HG02870 (cell line): ENCODE results near the gene DBNL.

Experiments
- ATAC-seq: cut with Tn5 transposase; IDR thresholded peaks from one replicate; pipeline ENCODE4 v1.9.1; 2021; ENCODE audit warnings: mild to moderate bottlenecking, moderate library complexity; ENCODE audit not compliant: unreplicated experiment

DBNL gene

DNA sequence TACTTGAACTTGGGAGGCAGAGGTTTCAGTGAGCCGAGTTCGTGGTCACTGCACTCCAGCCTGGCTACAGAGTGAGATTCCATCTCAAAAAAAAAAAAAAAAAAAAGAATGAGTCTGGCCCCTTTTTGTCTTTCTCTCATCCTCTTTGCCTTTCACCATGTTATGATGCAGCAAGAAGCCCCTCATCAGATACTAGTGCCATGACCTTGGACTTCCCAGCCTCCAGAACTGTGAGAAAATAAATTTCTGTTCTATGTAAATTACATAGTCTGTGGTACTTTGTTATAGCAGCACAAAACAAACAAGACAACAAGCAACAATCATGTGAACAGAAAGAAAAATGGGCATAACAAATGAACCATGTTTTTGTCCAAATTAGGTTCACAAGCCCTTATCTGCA lies 2.3 kb upstream of the DBNL start:
- no peak for ATAC-seq

- ATAC-seq, result no peak
Observed at GRCh38 chr7:44043902-44044301, 600 bp upstream of the DBNL start.

DNA sequence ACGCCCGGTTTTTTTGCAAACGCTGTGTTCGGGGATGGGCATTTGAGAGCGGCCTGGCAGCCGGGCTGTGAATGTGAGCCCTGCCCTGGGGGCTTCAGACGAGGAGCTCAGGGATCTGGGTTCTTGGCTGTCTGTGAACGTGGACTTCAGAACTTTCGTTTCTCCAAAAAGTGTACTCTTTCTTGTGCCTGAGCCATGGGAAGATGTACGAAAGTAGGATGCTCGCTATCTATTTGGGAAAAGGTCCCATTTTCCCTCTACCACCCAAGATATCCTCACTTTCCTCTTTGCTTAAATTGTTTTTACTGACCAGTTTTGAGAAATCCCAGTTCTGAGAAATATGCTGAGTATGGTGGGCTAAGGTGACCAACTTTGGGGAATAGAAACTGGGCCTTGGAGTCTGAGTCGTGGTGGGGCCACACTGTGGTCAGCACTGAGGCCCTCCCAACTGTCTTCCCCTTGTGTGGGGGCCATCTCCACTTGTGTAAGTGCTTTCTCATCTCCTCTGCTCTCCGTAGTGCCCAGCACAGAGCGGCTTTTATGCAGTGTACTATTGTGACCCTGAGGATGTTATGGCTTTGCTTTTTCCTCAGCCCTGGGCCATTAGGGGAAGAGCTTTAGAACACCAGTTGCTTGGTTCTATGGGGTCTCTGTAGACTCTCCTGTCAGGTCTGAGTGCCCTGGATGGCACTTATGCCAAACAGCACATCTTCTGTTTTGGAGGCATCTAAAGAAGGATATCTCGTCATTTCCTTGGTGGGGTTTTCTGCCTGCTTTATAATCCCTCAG lies 918 bp downstream of the DBNL start:
- no peak for ATAC-seq

GRCh38 chr7:44046321-44047061 lies 2.0 kb downstream of the DBNL start:
- ATAC-seq, result peak; percentile 36

DNA sequence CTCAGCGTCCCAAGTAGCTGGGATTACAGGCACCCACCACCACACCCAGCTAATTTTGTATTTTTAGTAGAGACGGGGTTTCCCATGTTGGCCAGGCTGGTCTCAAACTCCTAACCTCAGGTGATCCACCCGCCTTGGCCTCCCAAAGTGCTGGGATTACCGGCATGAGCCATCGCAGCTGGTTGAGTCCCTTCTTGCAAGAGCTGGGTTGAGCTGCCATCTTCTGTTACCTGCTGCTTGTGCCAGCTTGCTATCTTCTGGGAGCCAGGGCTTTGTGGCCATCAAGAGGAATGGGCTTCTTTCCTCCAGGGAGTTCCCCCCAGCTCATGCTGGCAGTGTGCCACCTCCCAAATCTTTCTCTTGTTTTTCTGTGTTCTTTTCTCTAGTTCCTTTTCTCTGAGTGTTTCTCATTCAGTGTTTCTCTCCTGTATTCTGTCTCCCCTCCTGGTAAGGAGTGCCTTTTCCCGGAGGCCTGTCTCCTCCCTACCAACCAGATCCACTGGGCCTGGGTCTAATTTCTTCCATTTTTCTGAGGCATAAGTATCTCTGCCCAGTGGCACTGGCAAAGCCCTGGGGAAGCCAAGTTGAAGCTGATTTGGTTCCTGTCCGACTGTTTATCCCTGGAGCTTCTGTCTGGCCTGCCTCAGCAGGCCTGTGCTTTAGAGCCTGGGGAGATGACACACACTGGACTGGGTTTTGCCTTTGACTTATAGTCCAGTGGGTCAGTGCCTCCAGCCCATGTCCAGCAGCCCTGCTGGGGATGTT lies 3.7 kb downstream of the DBNL start:
- ATAC-seq, result no peak

- ATAC-seq, result no peak
Observed at GRCh38 chr7:44050121-44050914, 5.8 kb downstream of the DBNL start.

DNA sequence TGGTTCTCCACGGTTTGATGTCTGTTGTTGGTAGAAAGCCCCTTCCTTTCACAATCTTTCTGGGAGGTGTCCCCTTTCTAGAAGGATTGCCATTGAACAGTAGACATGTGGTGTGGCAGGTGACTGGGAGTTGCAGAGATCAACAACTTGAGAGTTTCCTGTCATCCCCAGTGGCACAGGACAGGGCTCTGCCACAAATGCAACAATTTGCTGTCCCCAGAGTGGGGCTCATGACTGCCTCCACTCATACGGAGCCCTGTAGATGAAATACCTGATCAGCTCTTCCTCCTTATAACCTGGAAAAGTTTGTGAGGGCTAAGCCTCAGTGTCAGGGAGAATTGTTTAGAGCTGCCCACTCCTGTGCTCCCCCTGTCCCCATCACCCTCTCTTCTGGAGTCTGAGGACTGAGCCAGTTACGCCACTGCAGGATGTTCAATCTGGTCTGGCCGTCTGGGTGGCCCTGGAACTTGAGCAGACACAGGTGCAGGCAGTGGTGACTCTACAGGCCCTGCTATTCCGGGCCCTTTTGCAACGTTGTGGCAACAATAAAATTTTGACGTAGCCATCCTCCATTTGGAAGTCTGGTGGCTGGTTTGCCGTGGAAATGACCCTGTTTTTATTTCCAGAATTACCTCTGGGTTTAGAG lies 6.5 kb downstream of the DBNL start:
- no peak for ATAC-seq

DNA sequence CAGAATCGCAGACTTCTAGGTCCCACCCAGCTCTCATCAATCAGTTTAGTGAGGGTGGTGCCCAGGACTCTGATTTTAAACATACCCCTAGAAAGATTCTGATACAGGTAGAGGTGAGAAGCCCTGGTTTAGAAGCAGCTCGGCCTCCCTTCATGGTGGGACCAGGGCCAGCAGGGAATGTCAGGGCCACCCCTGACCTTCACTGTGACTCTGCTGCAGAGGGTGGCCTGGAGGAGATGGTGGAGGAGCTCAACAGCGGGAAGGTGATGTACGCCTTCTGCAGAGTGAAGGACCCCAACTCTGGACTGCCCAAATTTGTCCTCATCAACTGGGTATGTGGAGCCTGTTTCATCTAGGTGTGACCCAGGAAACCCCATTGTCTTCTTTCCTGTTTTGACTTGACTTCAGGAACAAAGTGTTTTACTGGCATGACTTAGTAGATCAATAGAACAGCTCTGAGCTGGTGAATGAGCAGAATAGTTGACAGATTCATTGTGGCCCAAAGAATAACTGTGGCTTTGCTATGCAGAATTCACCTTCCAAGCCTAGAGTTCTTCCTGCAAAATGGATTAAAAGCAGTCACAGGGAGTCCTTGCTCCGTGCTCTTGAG lies 7.2 kb downstream of the DBNL start:
- ATAC-seq, result no peak

DNA sequence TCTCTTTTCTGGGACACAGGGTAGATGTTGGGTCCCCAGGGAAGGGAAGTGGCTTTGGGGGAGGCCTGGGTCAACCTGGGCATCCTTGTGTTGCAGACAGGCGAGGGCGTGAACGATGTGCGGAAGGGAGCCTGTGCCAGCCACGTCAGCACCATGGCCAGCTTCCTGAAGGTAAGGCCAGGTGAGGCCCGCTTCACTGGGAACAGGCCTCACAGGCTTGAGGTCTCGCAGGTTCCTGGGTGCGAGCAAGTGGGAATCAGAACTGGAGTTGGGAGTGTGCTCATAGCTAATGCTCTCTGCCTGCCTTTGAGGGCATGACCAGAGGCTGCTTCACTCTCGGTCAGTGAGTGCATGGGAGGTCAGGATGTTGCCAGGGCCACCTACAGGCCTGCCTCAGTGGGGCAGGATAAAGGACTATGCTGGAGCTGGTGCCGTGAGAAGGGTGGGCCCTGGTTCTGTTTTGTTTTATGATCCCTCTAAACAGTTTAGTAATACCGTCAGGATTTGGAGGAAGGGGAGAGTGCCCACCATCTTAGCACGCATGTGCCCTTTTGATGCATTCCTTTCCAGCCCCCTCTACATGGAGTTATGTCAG lies 8.4 kb downstream of the DBNL start:
- ATAC-seq, result no peak

DNA sequence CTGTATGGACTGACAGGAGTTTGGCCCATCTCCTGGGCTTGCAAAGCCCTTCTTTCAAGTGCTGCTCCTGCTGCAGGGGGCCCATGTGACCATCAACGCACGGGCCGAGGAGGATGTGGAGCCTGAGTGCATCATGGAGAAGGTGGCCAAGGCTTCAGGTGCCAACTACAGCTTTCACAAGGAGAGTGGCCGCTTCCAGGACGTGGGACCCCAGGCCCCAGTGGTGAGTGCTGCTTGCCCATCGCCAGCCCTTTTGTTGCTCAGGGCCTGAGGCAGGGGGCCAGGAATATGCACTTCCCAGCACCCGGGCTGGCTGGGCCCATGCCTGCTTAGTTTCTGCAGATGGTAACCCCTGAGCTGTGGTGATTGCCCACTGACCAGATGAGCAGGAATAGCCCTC lies 12.2 kb downstream of the DBNL start:
- no peak for ATAC-seq

- ATAC-seq, result no peak
Observed at GRCh38 chr7:44057181-44057848, 12.8 kb downstream of the DBNL start.

- no peak for ATAC-seq
Observed at GRCh38 chr7:44057849-44058758, 13.6 kb downstream of the DBNL start.

- peak; percentile 10 for ATAC-seq
Observed at GRCh38 chr7:44058759-44059218, 14.3 kb downstream of the DBNL start.

- ATAC-seq, result peak; percentile 45
Observed at GRCh38 chr7:44059219-44060090, 15.0 kb downstream of the DBNL start.

DNA sequence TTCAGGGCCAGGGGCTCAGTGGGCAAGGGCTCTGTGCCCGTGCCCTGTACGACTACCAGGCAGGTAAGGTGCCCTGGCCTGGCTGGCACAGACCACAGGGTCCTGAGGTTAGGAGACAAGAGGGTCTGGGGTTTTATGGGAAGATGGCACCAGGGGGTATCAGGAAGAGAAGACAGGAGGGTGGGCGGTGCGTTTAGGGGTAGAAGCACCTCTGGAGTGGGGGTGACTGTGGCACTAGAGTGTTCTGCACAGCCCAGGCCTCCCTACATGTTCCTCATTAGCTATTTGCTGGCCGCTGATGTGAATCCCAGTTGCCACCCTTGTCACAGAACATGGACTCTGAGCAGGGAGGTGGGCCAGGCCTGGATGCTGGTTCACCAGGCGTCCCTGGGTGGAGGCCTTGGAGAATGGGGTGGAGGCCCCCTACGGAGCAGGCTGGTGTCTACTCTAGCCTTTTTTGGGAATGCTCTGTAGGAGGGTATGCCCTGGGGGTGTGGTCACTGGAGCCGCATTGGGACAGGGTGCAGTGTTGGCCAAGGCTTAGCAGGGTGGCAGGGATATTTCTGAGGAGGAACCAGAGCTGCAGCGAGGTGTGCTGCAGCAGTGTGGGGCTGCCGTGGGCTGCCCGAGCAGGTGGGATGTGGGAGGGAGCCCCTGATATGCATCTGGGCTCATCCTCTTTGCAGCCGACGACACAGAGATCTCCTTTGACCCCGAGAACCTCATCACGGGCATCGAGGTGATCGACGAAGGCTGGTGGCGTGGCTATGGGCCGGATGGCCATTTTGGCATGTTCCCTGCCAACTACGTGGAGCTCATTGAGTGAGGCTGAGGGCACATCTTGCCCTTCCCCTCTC lies 15.8 kb downstream of the DBNL start:
- no peak for ATAC-seq
